ENCODE data around the gene ANKFY1. TPM values are rescaled to one million over a fixed set of nuclear protein-coding genes. Genes with fewer than 3 reads are reported as not detected.

The ANKFY1 gene
- total RNA-seq, 2 experiments from 2014 or later, result 39.8 to 40.7 TPM

GRCh38 chr17:4176808-4177472, 86.8 kb downstream of the ANKFY1 start:
- POLR2A ChIA-PET, result interaction anchor here (0.8 to 1.8 kb wide), 2 partner anchors 19 to 33 kb away, joined by 3 to 9 read pairs; partner anchors contain the start of genes CYB5D2 and ZZEF1
- peak; percentile 65 for DNase-seq

GRCh38 chr17:4175921-4176807, 87.6 kb downstream of the ANKFY1 start:
- Mint-ChIP-seq H3K4me1 (peaks cover 49% of the 10 kb centered on the region), H3K36me3 (ENCODE audit: low read depth) (peaks cover 73% of the 10 kb centered on the region), H3K27me3 (no peaks in the 10 kb centered on the region), H3K9me3 (ENCODE audit: low read depth) (no peaks in the 10 kb centered on the region), H3K4me3 (peak overlapping the region; percentile 48), H3K27ac (peak overlapping the region; percentile 96)
- DNase-seq (peak; percentile 66), ATAC-seq (peak; percentile 81)
- intact Hi-C loops (cut with DNase I, micrococcal nuclease), result loop anchor here (1.0 to 2.0 kb wide), 2 partner anchors 33 kb away; partner anchors contain the start of genes CYB5D2 (in 2 of the 2) and ZZEF1 (in 2 of the 2)
- ChIA-PET CTCF (interaction anchor here (0.6 to 1.3 kb wide), 10 partner anchors 9 to 420 kb away, joined by 3 to 6 read pairs (median 4); partner anchors contain the start of gene CYB5D2), POLR2A (interaction anchor here (0.8 to 1.8 kb wide), 3 partner anchors 9 to 33 kb away, joined by 3 to 10 read pairs (median 9); partner anchors contain the start of genes CYB5D2 and ZZEF1)

More at GRCh38 chr17:4176808-4177472, 86.8 kb downstream of the ANKFY1 start:
- Mint-ChIP-seq H3K36me3 (ENCODE audit: low read depth) (peaks cover 69% of the 10 kb centered on the region), H3K27me3 (no peaks in the 10 kb centered on the region), H3K27ac (peak overlapping the region; percentile 96), H3K4me1 (peaks cover 49% of the 10 kb centered on the region), H3K4me3 (peak overlapping the region; percentile 48), H3K9me3 (ENCODE audit: low read depth) (no peaks in the 10 kb centered on the region)
- peak; percentile 45 for ATAC-seq
- CTCF ChIA-PET, result interaction anchor here (0.7 to 2.4 kb wide), 9 partner anchors 13 to 411 kb away, joined by 3 to 10 read pairs (median 4); partner anchors contain the start of gene CYB5D2
- intact Hi-C loops (cut with DNase I, micrococcal nuclease), result loop anchor here (1.0 to 2.0 kb wide), 2 partner anchors 34 kb away; partner anchors contain the start of genes CYB5D2 (in 2 of the 2) and ZZEF1 (in 2 of the 2)

GRCh38 chr17:4174556-4174955, 89.2 kb downstream of the ANKFY1 start:
- H3K9me3 Mint-ChIP-seq (ENCODE audit: low read depth), result no peaks in the 10 kb centered on the region
- H3K27ac Mint-ChIP-seq, result peak overlapping the region; percentile 61
- CTCF ChIA-PET, result interaction anchor here (1.0 kb wide), 1 partner anchor 25 kb away, joined by 3 read pairs; no protein-coding TSS in a partner anchor
- intact Hi-C loops (cut with DNase I, micrococcal nuclease), result no loop called here
- POLR2A ChIA-PET, result interaction anchor here (0.6 to 1.4 kb wide), 4 partner anchors 16 to 231 kb away, joined by 3 to 5 read pairs (median 4); partner anchors contain the start of gene CYB5D2
- no peaks in the 10 kb centered on the region for H3K27me3 Mint-ChIP-seq
- peak; percentile 10 for ATAC-seq
- peaks cover 77% of the 10 kb centered on the region for H3K36me3 Mint-ChIP-seq (ENCODE audit: low read depth)
- H3K4me3 Mint-ChIP-seq, result no peak overlapping the region
- H3K4me1 Mint-ChIP-seq, result peaks cover 49% of the 10 kb centered on the region
- DNase-seq, result no peak

- intact Hi-C loops (cut with DNase I, micrococcal nuclease), result no loop called here
- Mint-ChIP-seq H3K27ac (peak overlapping the region; percentile 10), H3K27me3 (no peaks in the 10 kb centered on the region), H3K9me3 (ENCODE audit: low read depth) (no peaks in the 10 kb centered on the region), H3K4me3 (no peak overlapping the region), H3K36me3 (ENCODE audit: low read depth) (peaks cover 78% of the 10 kb centered on the region), H3K4me1 (peaks cover 49% of the 10 kb centered on the region)
- ChIA-PET CTCF (interaction anchor here (1.0 kb wide), 1 partner anchor 26 kb away, joined by 3 read pairs; no protein-coding TSS in a partner anchor), POLR2A (interaction anchor here (1.4 kb wide), 2 partner anchors 15 to 29 kb away, joined by 3 to 5 read pairs; no protein-coding TSS in a partner anchor)
- ATAC-seq, result no peak
- DNase-seq, result no peak
These were observed 90.0 kb downstream of the ANKFY1 start for GRCh38 chr17:4173781-4174180.

GRCh38 chr17:4172356-4172755, 91.4 kb downstream of the ANKFY1 start:
- DNase-seq, result no peak

GRCh38 chr17:4170639-4171280, 93.0 kb downstream of the ANKFY1 start:
- H3K4me3 Mint-ChIP-seq, result no peak overlapping the region
- no peak for ATAC-seq
- CTCF ChIA-PET, result interaction anchor here (0.6 to 0.7 kb wide), 2 partner anchors 14 to 144 kb away, joined by 3 read pairs; no protein-coding TSS in a partner anchor
- no peak for DNase-seq
- intact Hi-C loops (cut with DNase I, micrococcal nuclease), result no loop called here
- no peaks in the 10 kb centered on the region for H3K9me3 Mint-ChIP-seq (ENCODE audit: low read depth)
- peaks cover 25% of the 10 kb centered on the region for H3K4me1 Mint-ChIP-seq
- peaks cover 69% of the 10 kb centered on the region for H3K36me3 Mint-ChIP-seq (ENCODE audit: low read depth)
- H3K27ac Mint-ChIP-seq, result peak overlapping the region; percentile 1
- POLR2A ChIA-PET, result no interaction called here
- no peaks in the 10 kb centered on the region for H3K27me3 Mint-ChIP-seq

More at GRCh38 chr17:4172356-4172755, 91.4 kb downstream of the ANKFY1 start:
- no peak overlapping the region for H3K27ac Mint-ChIP-seq
- H3K4me1 Mint-ChIP-seq, result peaks cover 41% of the 10 kb centered on the region
- peaks cover 71% of the 10 kb centered on the region for H3K36me3 Mint-ChIP-seq (ENCODE audit: low read depth)
- POLR2A ChIA-PET, result no interaction called here
- no peaks in the 10 kb centered on the region for H3K9me3 Mint-ChIP-seq (ENCODE audit: low read depth)
- intact Hi-C loops (cut with DNase I, micrococcal nuclease), result no loop called here
- H3K27me3 Mint-ChIP-seq, result no peaks in the 10 kb centered on the region
- CTCF ChIA-PET, result interaction anchor here (0.6 kb wide), 1 partner anchor 247 kb away, joined by 3 read pairs; no protein-coding TSS in a partner anchor
- no peak for ATAC-seq
- no peak overlapping the region for H3K4me3 Mint-ChIP-seq

- CTCF ChIA-PET, result interaction anchor here (0.7 kb wide), 1 partner anchor 23 kb away, joined by 6 read pairs; no protein-coding TSS in a partner anchor
- intact Hi-C loops (cut with DNase I, micrococcal nuclease), result no loop called here
- no peak for DNase-seq
- no peak for ATAC-seq
- no peaks in the 10 kb centered on the region for H3K27me3 Mint-ChIP-seq
- peaks cover 4% of the 10 kb centered on the region for H3K4me1 Mint-ChIP-seq
- H3K36me3 Mint-ChIP-seq (ENCODE audit: low read depth), result peaks cover 52% of the 10 kb centered on the region
- no peaks in the 10 kb centered on the region for H3K9me3 Mint-ChIP-seq (ENCODE audit: low read depth)
- H3K27ac Mint-ChIP-seq, result peak overlapping the region; percentile 26
- POLR2A ChIA-PET, result interaction anchor here (0.9 kb wide), 1 partner anchor 8 kb away, joined by 10 read pairs; no protein-coding TSS in a partner anchor
- no peak overlapping the region for H3K4me3 Mint-ChIP-seq
These were observed 96.0 kb downstream of the ANKFY1 start for GRCh38 chr17:4167786-4168185.

GRCh38 chr17:4166419-4166818, 97.4 kb downstream of the ANKFY1 start:
- DNase-seq, result no peak
- Mint-ChIP-seq H3K27ac (no peak overlapping the region), H3K4me3 (no peak overlapping the region), H3K4me1 (peaks cover 6% of the 10 kb centered on the region), H3K27me3 (no peaks in the 10 kb centered on the region), H3K36me3 (ENCODE audit: low read depth) (peaks cover 42% of the 10 kb centered on the region), H3K9me3 (ENCODE audit: low read depth) (no peaks in the 10 kb centered on the region)
- intact Hi-C loops (cut with DNase I, micrococcal nuclease), result no loop called here
- POLR2A ChIA-PET, result no interaction called here
- CTCF ChIA-PET, result interaction anchor here (1.3 kb wide), 1 partner anchor 9 kb away, joined by 4 read pairs; no protein-coding TSS in a partner anchor
- no peak for ATAC-seq

GRCh38 chr17:4165301-4166010, 98.3 kb downstream of the ANKFY1 start:
- Mint-ChIP-seq H3K9me3 (ENCODE audit: low read depth) (no peaks in the 10 kb centered on the region), H3K36me3 (ENCODE audit: low read depth) (peaks cover 40% of the 10 kb centered on the region), H3K27ac (no peak overlapping the region), H3K4me3 (no peak overlapping the region), H3K27me3 (no peaks in the 10 kb centered on the region), H3K4me1 (peaks cover 6% of the 10 kb centered on the region)
- no peak for ATAC-seq
- intact Hi-C loops (cut with DNase I, micrococcal nuclease), result no loop called here
- POLR2A ChIA-PET, result no interaction called here
- CTCF ChIA-PET, result interaction anchor here (0.6 kb wide), 2 partner anchors 45 to 50 kb away, joined by 3 to 5 read pairs; no protein-coding TSS in a partner anchor
- DNase-seq, result no peak

- POLR2A ChIA-PET, result no interaction called here
- DNase-seq (no peak), ATAC-seq (no peak)
- Mint-ChIP-seq H3K27ac (no peak overlapping the region), H3K4me1 (peaks cover 6% of the 10 kb centered on the region), H3K4me3 (no peak overlapping the region), H3K36me3 (ENCODE audit: low read depth) (peaks cover 27% of the 10 kb centered on the region), H3K27me3 (no peaks in the 10 kb centered on the region), H3K9me3 (ENCODE audit: low read depth) (no peaks in the 10 kb centered on the region)
- intact Hi-C loops (cut with DNase I, micrococcal nuclease), result no loop called here
- CTCF ChIA-PET, result interaction anchor here (0.6 to 0.9 kb wide), 3 partner anchors 12 to 407 kb away, joined by 3 to 4 read pairs (median 3); no protein-coding TSS in a partner anchor
These were observed 99.8 kb downstream of the ANKFY1 start for GRCh38 chr17:4163951-4164350.

All from activated CD4-positive, alpha-beta T cell treated with anti-CD3 and anti-CD28 coated beads for 36 hours (primary cell).